Neural crest cell (in vitro differentiated cells): Measurements from ENCODE around the gene SLC35E1. TPM values are rescaled to one million over a fixed set of nuclear protein-coding genes. Genes with fewer than 3 reads are reported as not detected.

Experiments used
- DNase-seq: peaks from one replicate; pipeline ENCODE4 v3.0.0; 2021; ENCODE audit warnings: low read depth, mixed read lengths, low spot score
- H3K27ac Mint-ChIP-seq: one replicate; pipeline ENCODE4 v1.8.0; 2021; ENCODE audit warnings: mild to moderate bottlenecking, mixed read lengths; ENCODE audit not compliant: unreplicated experiment
- H3K27me3 Mint-ChIP-seq: 2 replicates; pipeline ENCODE4 v1.8.0; 2021; ENCODE audit warnings: low read depth, mild to moderate bottlenecking, mixed read lengths
- H3K36me3 Mint-ChIP-seq: 2 replicates; pipeline ENCODE4 v1.8.0; 2021; ENCODE audit warnings: low read depth, mild to moderate bottlenecking, mixed read lengths
- H3K4me1 Mint-ChIP-seq: 2 replicates; pipeline ENCODE4 v1.8.0; 2021; ENCODE audit warnings: mixed read lengths
- H3K4me3 Mint-ChIP-seq: one replicate; pipeline ENCODE4 v1.8.0; 2021; ENCODE audit warnings: mild to moderate bottlenecking, mixed read lengths
- H3K9me3 Mint-ChIP-seq: 2 replicates; pipeline ENCODE4 v1.8.0; 2021; ENCODE audit warnings: mixed read lengths
- total RNA-seq: library from RNA; stranded (reverse); gene quantifications from 2 replicates; pipeline ENCODE4 v1.2.1, GENCODE V29; 2021
- TF ChIP-seq, protein P1 (sequence below): fragments of 200-600 bp; sonication (generic); conservative IDR thresholded peaks from 2 replicates; pipeline ENCODE4 v1.5.0; 2021; ENCODE audit warnings: antibody characterized with exemption, mild to moderate bottlenecking

Gene SLC35E1
- total RNA-seq, 1 donor from 2014 or later, result 32.5 TPM

GRCh38 chr19:16585094-16585801 is 13.0 kb upstream of the SLC35E1 start:
- H3K4me3 Mint-ChIP-seq, result no peak overlapping the region
- H3K4me1 Mint-ChIP-seq, result peaks cover 50% of the 10 kb centered on the region
- no peak for DNase-seq
- TF ChIP-seq, protein P1, sequence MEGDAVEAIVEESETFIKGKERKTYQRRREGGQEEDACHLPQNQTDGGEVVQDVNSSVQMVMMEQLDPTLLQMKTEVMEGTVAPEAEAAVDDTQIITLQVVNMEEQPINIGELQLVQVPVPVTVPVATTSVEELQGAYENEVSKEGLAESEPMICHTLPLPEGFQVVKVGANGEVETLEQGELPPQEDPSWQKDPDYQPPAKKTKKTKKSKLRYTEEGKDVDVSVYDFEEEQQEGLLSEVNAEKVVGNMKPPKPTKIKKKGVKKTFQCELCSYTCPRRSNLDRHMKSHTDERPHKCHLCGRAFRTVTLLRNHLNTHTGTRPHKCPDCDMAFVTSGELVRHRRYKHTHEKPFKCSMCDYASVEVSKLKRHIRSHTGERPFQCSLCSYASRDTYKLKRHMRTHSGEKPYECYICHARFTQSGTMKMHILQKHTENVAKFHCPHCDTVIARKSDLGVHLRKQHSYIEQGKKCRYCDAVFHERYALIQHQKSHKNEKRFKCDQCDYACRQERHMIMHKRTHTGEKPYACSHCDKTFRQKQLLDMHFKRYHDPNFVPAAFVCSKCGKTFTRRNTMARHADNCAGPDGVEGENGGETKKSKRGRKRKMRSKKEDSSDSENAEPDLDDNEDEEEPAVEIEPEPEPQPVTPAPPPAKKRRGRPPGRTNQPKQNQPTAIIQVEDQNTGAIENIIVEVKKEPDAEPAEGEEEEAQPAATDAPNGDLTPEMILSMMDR, result no peak
- no peaks in the 10 kb centered on the region for H3K36me3 Mint-ChIP-seq
- no peaks in the 10 kb centered on the region for H3K9me3 Mint-ChIP-seq
- no peaks in the 10 kb centered on the region for H3K27me3 Mint-ChIP-seq
- H3K27ac Mint-ChIP-seq, result peak overlapping the region; percentile 78

DNA sequence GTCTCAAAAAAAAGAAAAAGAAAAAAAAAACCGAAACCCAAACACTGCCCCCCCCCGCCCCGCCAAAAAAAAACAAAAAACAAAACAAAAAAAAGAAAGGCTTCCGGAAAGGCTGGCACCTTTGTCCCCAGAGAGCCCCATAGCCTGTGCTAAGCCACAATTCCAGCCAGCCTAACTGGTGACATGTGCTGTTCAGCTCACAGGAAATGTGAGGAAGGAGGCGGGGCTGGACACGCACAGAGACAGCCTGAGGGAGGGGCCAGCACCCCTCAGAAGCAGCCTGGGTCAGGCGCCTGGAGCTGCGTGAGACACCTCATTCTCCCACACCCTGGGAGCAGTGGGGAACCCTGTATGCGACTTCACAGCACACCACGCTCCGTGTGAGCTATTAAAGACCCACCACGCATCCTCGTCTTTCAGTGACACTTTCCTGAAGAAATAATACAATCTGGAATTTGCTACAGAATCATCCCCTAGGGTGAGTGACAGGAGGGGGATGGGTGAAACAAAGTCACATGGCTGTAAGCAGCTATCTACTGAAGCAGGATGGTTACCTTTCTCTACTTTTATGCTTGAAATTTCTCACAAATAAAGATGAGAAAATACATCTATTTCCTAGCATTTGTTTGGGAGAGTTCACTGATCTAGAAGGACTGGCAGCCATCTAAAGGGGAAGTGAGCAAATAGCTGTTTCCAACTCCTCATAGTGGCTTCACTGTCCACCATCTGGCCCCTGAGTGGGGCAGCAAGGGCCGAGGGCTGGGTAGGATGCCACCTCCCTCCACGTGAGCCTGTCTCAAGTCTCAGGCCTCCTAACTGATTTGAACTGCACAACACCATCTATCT is 12.3 kb upstream of the SLC35E1 start:
- Mint-ChIP-seq H3K9me3 (no peaks in the 10 kb centered on the region), H3K27ac (peak overlapping the region; percentile 78), H3K4me1 (peaks cover 49% of the 10 kb centered on the region), H3K27me3 (no peaks in the 10 kb centered on the region), H3K36me3 (no peaks in the 10 kb centered on the region), H3K4me3 (peak overlapping the region; percentile 49)
- TF ChIP-seq, protein P1, result no peak
- peak; percentile 68 for DNase-seq

GRCh38 chr19:16582486-16583261 is 10.5 kb upstream of the SLC35E1 start:
- Mint-ChIP-seq H3K4me1 (peaks cover 31% of the 10 kb centered on the region), H3K27me3 (no peaks in the 10 kb centered on the region), H3K4me3 (peak overlapping the region; percentile 47), H3K36me3 (no peaks in the 10 kb centered on the region), H3K9me3 (no peaks in the 10 kb centered on the region), H3K27ac (peak overlapping the region; percentile 78)
- no peak for DNase-seq
- TF ChIP-seq, protein P1, result no peak

- H3K27ac Mint-ChIP-seq, result no peak overlapping the region
- no peaks in the 10 kb centered on the region for H3K36me3 Mint-ChIP-seq
- no peak for DNase-seq
- H3K9me3 Mint-ChIP-seq, result no peaks in the 10 kb centered on the region
- peaks cover 28% of the 10 kb centered on the region for H3K4me1 Mint-ChIP-seq
- H3K4me3 Mint-ChIP-seq, result peak overlapping the region; percentile 44
- H3K27me3 Mint-ChIP-seq, result no peaks in the 10 kb centered on the region
- TF ChIP-seq, protein P1, result no peak
Measured at GRCh38 chr19:16581971-16582343, 9.7 kb upstream of the SLC35E1 start.
